Measurements from ENCODE around the gene FAM193A.

The FAM193A gene

DNA sequence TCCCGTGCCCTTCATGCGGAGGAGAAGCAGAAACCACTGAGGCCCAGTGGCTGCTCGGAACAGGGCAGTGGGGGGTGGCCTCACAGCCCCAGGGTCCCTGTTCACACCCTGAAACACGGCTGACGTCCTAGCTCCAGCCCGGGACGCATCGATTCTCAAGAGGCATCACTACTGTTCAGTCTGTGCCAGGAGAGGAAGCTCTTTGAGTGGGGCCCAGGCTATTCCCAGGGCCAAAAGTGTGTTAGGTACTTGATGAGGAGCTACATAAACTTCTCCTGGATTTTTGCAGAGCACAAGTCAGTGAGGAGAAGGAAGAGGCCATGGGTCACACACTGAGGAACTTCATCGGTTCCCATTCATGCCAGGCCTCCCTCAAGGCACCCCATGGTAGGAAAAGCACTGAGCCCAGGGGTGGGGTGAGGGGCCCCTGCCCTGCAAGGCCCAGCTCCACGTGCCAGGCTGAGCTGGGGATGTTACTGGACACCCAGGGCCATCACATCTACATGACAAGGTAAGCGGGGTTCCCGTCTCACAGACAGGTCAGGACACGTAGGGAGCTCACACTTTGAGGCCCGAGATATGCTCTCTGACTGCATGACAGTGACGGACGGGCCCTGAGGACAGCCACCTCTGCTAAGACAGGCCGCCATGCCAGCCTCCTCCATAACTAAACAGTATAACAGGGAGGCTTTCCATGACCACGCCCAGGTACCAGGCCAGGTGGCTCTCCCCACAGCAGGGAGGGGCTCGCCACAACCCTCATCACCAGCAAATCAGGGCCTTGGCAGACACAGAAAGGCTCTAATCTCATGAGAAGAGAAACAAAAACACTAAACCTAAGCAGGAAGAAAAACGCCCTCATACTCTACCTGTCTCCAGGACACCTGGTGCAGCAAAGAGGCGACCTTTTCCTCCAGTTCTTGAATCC lies 207.3 kb downstream of the FAM193A start:
- DNase-seq: no peak
- H4K8ac ChIP-seq (ENCODE audit: low read length): no peak overlapping the region
- H4K91ac ChIP-seq (ENCODE audit: low read length): no peak overlapping the region
- H2AK5ac ChIP-seq (ENCODE audit: low read length, severe bottlenecking): no peak overlapping the region
- no peaks in the 10 kb centered on the region for H3K27me3 ChIP-seq (ENCODE audit: control insufficient read depth in 1 of 2, insufficient read depth in 1 of 2, low read length in 2 of 2)
- no peak overlapping the region for H2BK15ac ChIP-seq (ENCODE audit: low read depth, poor library complexity, severe bottlenecking)
- WGBS: 94% methylated on average over 21 of the region's 21 CpGs
- H3K18ac ChIP-seq (ENCODE audit: low read depth in 1 of 2, low read length in 2 of 2): no peak overlapping the region
- H3K4ac ChIP-seq (ENCODE audit: low read depth in 1 of 2, low read length in 2 of 2): no peak overlapping the region
- peaks cover 34% of the 10 kb centered on the region for H3K79me1 ChIP-seq (replicated peaks; ENCODE audit: low read length, poor library complexity, severe bottlenecking)
- H3K4me1 ChIP-seq (ENCODE audit: control insufficient read depth, insufficient read depth, low read depth, low read length): peaks cover 32% of the 10 kb centered on the region
- no peak overlapping the region for H3K4me2 ChIP-seq (ENCODE audit: low read length, poor library complexity, severe bottlenecking)
- H3K27ac ChIP-seq (ENCODE audit: low read length, poor library complexity, severe bottlenecking): no peak overlapping the region
- H3K4me3 ChIP-seq (ENCODE audit: insufficient read depth in 1 of 2, low read depth in 1 of 2, low read length in 2 of 2): no peak overlapping the region
- no peak overlapping the region for H3K9ac ChIP-seq (ENCODE audit: low read length)
- H2BK120ac ChIP-seq (ENCODE audit: low read depth, low read length): no peak overlapping the region
- H3K9me3 ChIP-seq (ENCODE audit: control insufficient read depth, low read length): no peaks in the 10 kb centered on the region
- H3K36me3 ChIP-seq (ENCODE audit: control insufficient read depth in 1 of 2, insufficient read depth in 2 of 2, low read depth in 1 of 2, low read length in 2 of 2): peaks cover 60 to 67% of the 10 kb centered on the region in 2 experiments
- no peak overlapping the region for H3K23ac ChIP-seq (ENCODE audit: low read length in 2 of 2)
- H2BK12ac ChIP-seq (ENCODE audit: low read length in 2 of 2): no peak overlapping the region
- no peak overlapping the region for H3K14ac ChIP-seq (ENCODE audit: low read length in 2 of 2)
- no peak overlapping the region for H2BK5ac ChIP-seq (ENCODE audit: low read depth, low read length, poor library complexity, severe bottlenecking)
- no peak overlapping the region for H2AFZ ChIP-seq (ENCODE audit: low read depth, low read length)

DNA sequence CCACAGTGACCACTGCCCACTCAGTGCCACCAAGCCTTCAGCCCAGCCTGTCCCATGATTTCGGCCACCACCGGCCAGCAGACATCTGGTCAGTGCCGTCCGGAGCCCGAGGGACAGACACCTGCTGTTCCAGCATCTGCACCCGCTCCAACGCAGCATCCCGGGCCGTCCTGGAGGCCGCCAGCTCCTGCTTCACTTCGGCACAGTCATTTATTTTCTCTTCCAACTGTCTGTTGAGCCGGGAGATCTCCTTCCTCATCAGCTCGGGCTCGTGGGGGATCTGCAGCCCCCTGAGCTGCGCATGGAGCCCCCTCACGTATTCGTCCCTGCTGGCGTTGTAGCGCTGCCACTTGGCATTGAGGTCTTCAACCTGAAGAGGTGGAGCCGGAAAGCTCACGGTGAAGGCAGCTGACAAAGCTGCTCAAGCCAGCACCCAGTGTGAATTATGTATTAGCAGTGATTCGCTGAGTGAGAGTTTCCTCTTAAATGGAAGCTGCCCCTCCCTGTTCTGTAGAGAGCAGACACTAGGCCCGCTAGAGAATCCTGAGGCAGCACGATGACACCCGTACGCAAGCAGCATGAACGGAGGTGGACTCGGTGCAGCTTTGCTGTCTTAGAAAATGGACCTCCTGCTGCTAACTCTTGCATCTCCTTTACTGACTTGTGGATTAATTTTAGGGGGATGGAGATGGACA lies 208.3 kb downstream of the FAM193A start:
- H2BK120ac ChIP-seq (ENCODE audit: low read depth, low read length): no peak overlapping the region
- WGBS: 93% methylated on average over 28 of the region's 28 CpGs
- peaks cover 32% of the 10 kb centered on the region for H3K4me1 ChIP-seq (ENCODE audit: control insufficient read depth, insufficient read depth, low read depth, low read length)
- DNase-seq: no peak
- H2BK15ac ChIP-seq (ENCODE audit: low read depth, poor library complexity, severe bottlenecking): no peak overlapping the region
- H2BK12ac ChIP-seq (ENCODE audit: low read length in 2 of 2): no peak overlapping the region
- no peak overlapping the region for H3K4me3 ChIP-seq (ENCODE audit: insufficient read depth in 1 of 2, low read depth in 1 of 2, low read length in 2 of 2)
- H4K91ac ChIP-seq (ENCODE audit: low read length): no peak overlapping the region
- H3K9ac ChIP-seq (ENCODE audit: low read length): no peak overlapping the region
- no peak overlapping the region for H3K4ac ChIP-seq (ENCODE audit: low read depth in 1 of 2, low read length in 2 of 2)
- H3K4me2 ChIP-seq (ENCODE audit: low read length, poor library complexity, severe bottlenecking): no peak overlapping the region
- no peak overlapping the region for H2BK5ac ChIP-seq (ENCODE audit: low read depth, low read length, poor library complexity, severe bottlenecking)
- H3K27ac ChIP-seq (ENCODE audit: low read length, poor library complexity, severe bottlenecking): no peak overlapping the region
- H3K9me3 ChIP-seq (ENCODE audit: control insufficient read depth, low read length): no peaks in the 10 kb centered on the region
- peaks cover 62 to 67% of the 10 kb centered on the region in 2 experiments for H3K36me3 ChIP-seq (ENCODE audit: control insufficient read depth in 1 of 2, insufficient read depth in 2 of 2, low read depth in 1 of 2, low read length in 2 of 2)
- H3K14ac ChIP-seq (ENCODE audit: low read length in 2 of 2): no peak overlapping the region
- no peaks in the 10 kb centered on the region for H3K27me3 ChIP-seq (ENCODE audit: control insufficient read depth in 1 of 2, insufficient read depth in 1 of 2, low read length in 2 of 2)
- H3K23ac ChIP-seq (ENCODE audit: low read length in 2 of 2): no peak overlapping the region
- no peak overlapping the region for H2AFZ ChIP-seq (ENCODE audit: low read depth, low read length)
- H3K79me1 ChIP-seq (replicated peaks; ENCODE audit: low read length, poor library complexity, severe bottlenecking): peaks cover 41% of the 10 kb centered on the region
- no peak overlapping the region for H2AK5ac ChIP-seq (ENCODE audit: low read length, severe bottlenecking)
- H4K8ac ChIP-seq (ENCODE audit: low read length): no peak overlapping the region
- H3K18ac ChIP-seq (ENCODE audit: low read depth in 1 of 2, low read length in 2 of 2): no peak overlapping the region

DNA sequence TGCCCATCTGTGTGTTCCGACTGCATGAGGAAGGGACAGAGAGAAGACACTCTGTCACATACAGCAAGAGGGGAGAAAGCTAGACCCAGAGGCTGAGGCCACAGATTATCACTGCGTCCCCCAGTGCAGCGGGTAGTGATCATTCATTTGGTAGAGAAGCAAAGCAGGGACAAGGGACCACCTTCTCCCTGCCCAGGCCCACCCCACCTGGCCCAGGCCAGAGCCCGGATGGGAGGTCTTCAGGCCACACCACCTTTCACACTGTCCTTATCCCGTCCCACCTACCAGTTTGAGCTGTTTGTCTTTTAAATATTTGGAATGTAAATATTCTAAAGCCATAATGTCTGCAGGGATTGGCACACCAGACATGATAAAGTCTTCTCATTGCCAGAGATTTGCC lies 209.1 kb downstream of the FAM193A start:
- H3K18ac ChIP-seq (ENCODE audit: low read depth in 1 of 2, low read length in 2 of 2): peak overlapping the region in 1 of 2 experiments; percentile 68
- no peak overlapping the region for H3K23ac ChIP-seq (ENCODE audit: low read length in 2 of 2)
- H3K36me3 ChIP-seq (ENCODE audit: control insufficient read depth in 1 of 2, insufficient read depth in 2 of 2, low read depth in 1 of 2, low read length in 2 of 2): peaks cover 63 to 65% of the 10 kb centered on the region in 2 experiments
- no peak overlapping the region for H2BK12ac ChIP-seq (ENCODE audit: low read length in 2 of 2)
- DNase-seq: no peak
- peaks cover 32% of the 10 kb centered on the region for H3K4me1 ChIP-seq (ENCODE audit: control insufficient read depth, insufficient read depth, low read depth, low read length)
- no peak overlapping the region for H4K8ac ChIP-seq (ENCODE audit: low read length)
- H2AK5ac ChIP-seq (ENCODE audit: low read length, severe bottlenecking): no peak overlapping the region
- H3K4me3 ChIP-seq (ENCODE audit: insufficient read depth in 1 of 2, low read depth in 1 of 2, low read length in 2 of 2): no peak overlapping the region
- H3K9ac ChIP-seq (ENCODE audit: low read length): no peak overlapping the region
- no peak overlapping the region for H2BK5ac ChIP-seq (ENCODE audit: low read depth, low read length, poor library complexity, severe bottlenecking)
- H3K4ac ChIP-seq (ENCODE audit: low read depth in 1 of 2, low read length in 2 of 2): peak overlapping the region in 1 of 2 experiments; percentile 3
- H2BK15ac ChIP-seq (ENCODE audit: low read depth, poor library complexity, severe bottlenecking): no peak overlapping the region
- no peak overlapping the region for H4K91ac ChIP-seq (ENCODE audit: low read length)
- H3K79me1 ChIP-seq (replicated peaks; ENCODE audit: low read length, poor library complexity, severe bottlenecking): peaks cover 47% of the 10 kb centered on the region
- WGBS: 96% methylated on average over 3 of the region's 5 CpGs
- H3K27me3 ChIP-seq (ENCODE audit: control insufficient read depth in 1 of 2, insufficient read depth in 1 of 2, low read length in 2 of 2): no peaks in the 10 kb centered on the region
- no peaks in the 10 kb centered on the region for H3K9me3 ChIP-seq (ENCODE audit: control insufficient read depth, low read length)
- H3K4me2 ChIP-seq (ENCODE audit: low read length, poor library complexity, severe bottlenecking): no peak overlapping the region
- no peak overlapping the region for H3K14ac ChIP-seq (ENCODE audit: low read length in 2 of 2)
- H3K27ac ChIP-seq (ENCODE audit: low read length, poor library complexity, severe bottlenecking): no peak overlapping the region
- H2BK120ac ChIP-seq (ENCODE audit: low read depth, low read length): no peak overlapping the region
- H2AFZ ChIP-seq (ENCODE audit: low read depth, low read length): no peak overlapping the region
